Kidney (tissue), 14 donors: ENCODE results near the gene MUSTN1. TPM values are rescaled to one million over a fixed set of nuclear protein-coding genes. Genes with fewer than 3 reads are reported as not detected.

Experiments used
- DNase-seq, 5 donors: peaks; one replicate each; pipeline ENCODE4 v3.0.0-alpha.2; 2013 to 2020
- FAIRE-seq: peaks from 2 replicates; lab custom pipeline; 2012; peaks lifted over from hg19 to GRCh38; lab: Jason Lieb, UNC
- H3K27ac ChIP-seq, 2 donors: one replicate each; pipeline ENCODE4 v1.7.0; 2013; ENCODE audit warnings: low read depth in 2 of 2, low read length in 2 of 2, inconsistent platforms in 1 of 2
- H3K27me3 ChIP-seq: one replicate; pipeline ENCODE4 v1.7.1; 2013; ENCODE audit warnings: low read length, inconsistent platforms; ENCODE audit not compliant: control insufficient read depth, insufficient read depth
- H3K36me3 ChIP-seq, 3 donors: one replicate each; pipeline versions ENCODE4 v1.7.0 to v1.7.1; 2013; ENCODE audit warnings: low read length in 3 of 3, control low read depth in 1 of 3, inconsistent platforms in 1 of 3; ENCODE audit not compliant: insufficient read depth in 3 of 3, control insufficient read depth in 2 of 3
- H3K4me1 ChIP-seq, 3 donors: one replicate each; pipeline versions ENCODE4 v1.7.0 to v1.7.1; 2013; ENCODE audit warnings: low read length in 3 of 3, inconsistent platforms in 1 of 3, low read depth in 1 of 3; ENCODE audit not compliant: control insufficient read depth in 2 of 3, insufficient read depth in 2 of 3
- H3K4me3 ChIP-seq, 3 donors: one replicate each; pipeline versions ENCODE4 v1.7.0 to v1.8.1; 2013; ENCODE audit warnings: low read length in 3 of 3, control low read depth in 1 of 3, inconsistent platforms in 1 of 3
- H3K9ac ChIP-seq, 3 donors: one replicate each; pipeline versions ENCODE4 v1.7.0 to v1.7.1; 2013; ENCODE audit warnings: low read length in 3 of 3, control low read depth in 1 of 3, inconsistent platforms in 1 of 3
- H3K9me3 ChIP-seq, 3 donors: one replicate each; pipeline versions ENCODE4 v1.7.0 to v1.7.1; 2013; ENCODE audit warnings: low read length in 3 of 3, control low read depth in 1 of 3, inconsistent platforms in 1 of 3; ENCODE audit not compliant: control insufficient read depth in 2 of 3, insufficient read depth in 1 of 3
- intact Hi-C: fragments of 100-400 bp; cut with DNase I; formaldehyde crosslinking; loops from one replicate; pipeline ENCODE4 v1.11.1; 2022
- polyA plus RNA-seq: library from polyadenylated mRNA; stranded (reverse); fragments of 350-450 nt; fragmentation: Illumina TruSeq; extraction: RNeasy Lipid Tissue Mini Kit (QIAGEN cat#74804); gene quantifications from one replicate; pipeline ENCODE4 v1.2.3, GENCODE V29; 2014; ENCODE audit warnings: low read depth, low replicate concordance; ENCODE audit not compliant: insufficient read depth
- total RNA-seq: library from RNA; stranded (reverse); fragmentation: NEBNext Ultra II Directional; extraction: Animal tissue kit (Norgen Biotek cat#: 25700); gene quantifications from one replicate; pipeline ENCODE4 v1.2.1, GENCODE V29; 2021
- TF ChIP-seq, protein P1 (sequence below): IDR thresholded peaks from 3 replicates; pipeline ENCODE4 v1.5.1; 2012; ENCODE audit warnings: mild to moderate bottlenecking, moderate library complexity, borderline replicate concordance; ENCODE audit not compliant: insufficient read depth; ENCODE audit errors: extremely low read depth
- donor health status: control.
- donor health status: control.
- donor health status: control.
- donor health status: control.
- donor health status: control.
- donor health status: DM: yes; HTN: yes; CAD: no.
- donor health status: Normal renal cell carcinoma (clear cell type).

MUSTN1 gene
- total and polyA plus RNA-seq, 2 donors from 2014 or later = 18.6 to 47.8 TPM

DNA sequence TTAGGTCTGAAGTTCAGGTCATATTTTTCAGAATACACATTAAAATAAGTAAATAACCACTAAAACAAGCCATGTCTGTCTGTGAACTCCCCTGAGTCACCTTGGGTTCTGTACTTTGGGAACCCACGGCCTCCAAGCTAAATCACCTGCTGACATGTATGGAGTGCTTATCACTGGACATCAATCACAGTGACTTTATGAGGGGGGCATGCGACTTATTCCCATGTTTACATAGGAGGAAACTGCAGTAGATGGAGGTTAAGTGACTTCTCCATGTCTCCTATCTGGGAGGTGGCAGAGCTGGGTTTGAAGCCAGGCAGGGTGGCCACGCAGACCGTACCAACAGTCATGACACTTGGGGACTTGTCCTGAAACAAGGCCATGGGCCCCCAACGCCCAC lies 12.5 kb downstream of the MUSTN1 start:
- H3K27me3 ChIP-seq = no peaks in the 10 kb centered on the region
- H3K27ac ChIP-seq = no peak overlapping the region
- H3K9me3 ChIP-seq = no peaks in the 10 kb centered on the region
- FAIRE-seq (no peak), DNase-seq (no peak)
- no peak overlapping the region for H3K9ac ChIP-seq
- TF ChIP-seq, protein P1, sequence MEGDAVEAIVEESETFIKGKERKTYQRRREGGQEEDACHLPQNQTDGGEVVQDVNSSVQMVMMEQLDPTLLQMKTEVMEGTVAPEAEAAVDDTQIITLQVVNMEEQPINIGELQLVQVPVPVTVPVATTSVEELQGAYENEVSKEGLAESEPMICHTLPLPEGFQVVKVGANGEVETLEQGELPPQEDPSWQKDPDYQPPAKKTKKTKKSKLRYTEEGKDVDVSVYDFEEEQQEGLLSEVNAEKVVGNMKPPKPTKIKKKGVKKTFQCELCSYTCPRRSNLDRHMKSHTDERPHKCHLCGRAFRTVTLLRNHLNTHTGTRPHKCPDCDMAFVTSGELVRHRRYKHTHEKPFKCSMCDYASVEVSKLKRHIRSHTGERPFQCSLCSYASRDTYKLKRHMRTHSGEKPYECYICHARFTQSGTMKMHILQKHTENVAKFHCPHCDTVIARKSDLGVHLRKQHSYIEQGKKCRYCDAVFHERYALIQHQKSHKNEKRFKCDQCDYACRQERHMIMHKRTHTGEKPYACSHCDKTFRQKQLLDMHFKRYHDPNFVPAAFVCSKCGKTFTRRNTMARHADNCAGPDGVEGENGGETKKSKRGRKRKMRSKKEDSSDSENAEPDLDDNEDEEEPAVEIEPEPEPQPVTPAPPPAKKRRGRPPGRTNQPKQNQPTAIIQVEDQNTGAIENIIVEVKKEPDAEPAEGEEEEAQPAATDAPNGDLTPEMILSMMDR = no peak
- intact Hi-C loops = no loop called here
- no peak overlapping the region for H3K4me3 ChIP-seq
- no peaks in the 10 kb centered on the region for H3K4me1 ChIP-seq
- H3K36me3 ChIP-seq = peaks cover 0 to 9% (median 0%) of the 10 kb centered on the region in 3 donors

GRCh38 chr3:52820736-52821135 lies 14.1 kb downstream of the MUSTN1 start:
- FAIRE-seq = no peak

GRCh38 chr3:52819936-52820335 lies 14.9 kb downstream of the MUSTN1 start:
- FAIRE-seq = no peak
- TF ChIP-seq, protein P1 = no peak
- intact Hi-C loops = no loop called here
- no peaks in the 10 kb centered on the region for H3K27me3 ChIP-seq
- no peak overlapping the region for H3K4me3 ChIP-seq
- no peaks in the 10 kb centered on the region for H3K4me1 ChIP-seq
- no peak overlapping the region for H3K9ac ChIP-seq
- no peak overlapping the region for H3K27ac ChIP-seq
- H3K36me3 ChIP-seq = peaks cover 0 to 9% (median 0%) of the 10 kb centered on the region in 3 donors
- peak in 1 of 5 donors; percentile 7 for DNase-seq
- no peaks in the 10 kb centered on the region for H3K9me3 ChIP-seq

More at GRCh38 chr3:52820736-52821135, 14.1 kb downstream of the MUSTN1 start:
- Histone ChIP-seq H3K27ac (no peak overlapping the region), H3K4me1 (no peaks in the 10 kb centered on the region), H3K9ac (no peak overlapping the region), H3K27me3 (no peaks in the 10 kb centered on the region), H3K36me3 (peaks cover 0 to 9% (median 0%) of the 10 kb centered on the region in 3 donors), H3K9me3 (no peaks in the 10 kb centered on the region), H3K4me3 (no peak overlapping the region)
- TF ChIP-seq, protein P1 = peak; percentile 10
- DNase-seq = peak in 2 of 5 donors; percentile 16 to 18
- intact Hi-C loops = no loop called here

GRCh38 chr3:52817860-52818259 lies 17.0 kb downstream of the MUSTN1 start:
- Histone ChIP-seq H3K4me1 (no peaks in the 10 kb centered on the region), H3K27ac (no peak overlapping the region), H3K4me3 (no peak overlapping the region), H3K27me3 (no peaks in the 10 kb centered on the region), H3K36me3 (no peaks in the 10 kb centered on the region), H3K9ac (no peak overlapping the region), H3K9me3 (no peaks in the 10 kb centered on the region)
- intact Hi-C loops = no loop called here
- DNase-seq (no peak), FAIRE-seq (no peak)
- TF ChIP-seq, protein P1 = no peak
